HT1080 (cell line): ENCODE data around the gene SMG9. TPM values are rescaled to one million over a fixed set of nuclear protein-coding genes. Genes with fewer than 3 reads are reported as not detected.
"Not testable (repeated sequence)": the region's sequence is repeated elsewhere in the genome, so short reads cannot be mapped to it uniquely, and the experiment has no call there.

Experiments used
- DNase-seq: peaks from one replicate; pipeline ENCODE4 v3.0.0-alpha.2; 2015; ENCODE audit warnings: low read depth
- total RNA-seq: library from RNA; depleted of rRNA; stranded (reverse); fragments of >200 nt; shearing (Covaris generic); gene quantifications from 2 replicates; pipeline ENCODE4 v1.2.3, GENCODE V29; 2014; rRNA removed

The SMG9 gene
- total RNA-seq, 1 experiment from 2014 or later: 29.0 TPM

DNA sequence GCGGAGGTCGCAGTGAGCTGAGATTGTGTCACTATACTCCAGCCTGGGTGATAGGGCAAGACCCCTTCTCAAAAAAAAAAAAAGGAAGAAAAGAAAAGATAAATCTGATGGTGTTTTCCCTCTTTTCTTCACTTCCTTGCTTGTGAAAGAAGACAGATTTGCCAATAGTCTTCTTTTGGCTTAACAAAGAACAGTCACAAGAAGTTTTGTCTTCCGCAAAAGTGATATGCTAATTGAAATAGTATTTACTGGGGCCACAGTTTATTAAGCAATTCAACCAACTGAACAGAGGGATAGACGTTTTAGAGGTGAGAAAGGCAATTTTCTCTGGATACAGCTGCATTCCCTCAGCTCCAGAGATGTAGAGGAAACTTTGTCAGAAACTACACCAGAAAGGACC is 61.9 kb downstream of the SMG9 start:
- DNase-seq: no peak

DNA sequence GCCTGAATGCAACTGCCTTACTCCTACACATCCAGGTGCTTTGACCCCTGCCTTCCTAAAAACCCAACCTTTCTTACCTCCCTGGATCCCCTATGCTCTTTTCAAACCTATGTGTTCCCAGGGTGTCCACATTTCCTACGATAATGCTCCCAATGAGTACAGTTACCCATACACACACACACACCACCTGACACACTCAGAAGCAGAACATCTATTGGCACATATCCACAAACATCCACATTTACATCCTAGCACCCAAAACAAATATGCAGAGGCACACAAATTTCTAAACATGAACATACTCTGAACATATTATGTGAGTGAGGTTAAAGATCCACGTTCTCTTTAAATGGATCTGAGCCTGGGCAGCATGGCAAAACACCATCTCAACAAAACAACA is 62.4 kb downstream of the SMG9 start:
- no peak for DNase-seq

DNA sequence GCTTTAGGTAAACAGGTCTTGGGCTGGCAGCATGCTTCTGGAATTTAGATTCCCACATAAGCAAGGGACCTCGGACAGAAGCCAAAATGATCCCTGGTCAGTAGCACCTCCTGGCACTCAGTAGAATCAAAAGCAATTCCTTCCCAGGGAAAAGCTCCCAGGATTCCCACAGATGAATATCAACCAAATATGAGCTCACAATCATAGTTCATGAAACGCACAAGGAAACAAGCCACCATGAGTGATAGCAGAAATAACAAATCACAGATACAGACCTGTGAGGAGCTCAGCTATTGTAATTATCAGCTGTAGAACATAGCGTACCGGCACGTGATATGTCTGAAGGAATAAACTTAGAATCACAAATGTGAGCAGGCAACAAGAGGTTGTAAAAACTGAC is 63.0 kb downstream of the SMG9 start:
- DNase-seq: no peak

DNA sequence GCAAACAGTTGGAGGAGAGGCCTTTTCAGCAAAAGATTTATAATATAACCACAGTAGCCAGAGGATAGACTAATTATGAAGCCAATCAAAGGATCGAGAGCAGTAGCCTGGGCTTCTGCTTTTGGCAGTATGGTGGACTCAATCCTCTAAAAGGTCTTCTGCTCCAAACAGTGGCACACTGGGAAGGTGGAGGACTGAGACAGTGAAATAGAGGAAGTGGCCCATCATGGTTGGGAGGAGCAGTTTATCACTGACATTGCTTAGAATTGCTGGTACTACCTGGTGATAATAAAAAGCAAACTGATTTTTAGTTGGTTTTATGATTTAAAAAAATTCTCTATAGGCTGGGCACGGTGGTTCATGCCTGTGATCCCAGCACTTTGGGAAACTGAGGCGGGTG is 63.9 kb downstream of the SMG9 start:
- no peak for DNase-seq

DNA sequence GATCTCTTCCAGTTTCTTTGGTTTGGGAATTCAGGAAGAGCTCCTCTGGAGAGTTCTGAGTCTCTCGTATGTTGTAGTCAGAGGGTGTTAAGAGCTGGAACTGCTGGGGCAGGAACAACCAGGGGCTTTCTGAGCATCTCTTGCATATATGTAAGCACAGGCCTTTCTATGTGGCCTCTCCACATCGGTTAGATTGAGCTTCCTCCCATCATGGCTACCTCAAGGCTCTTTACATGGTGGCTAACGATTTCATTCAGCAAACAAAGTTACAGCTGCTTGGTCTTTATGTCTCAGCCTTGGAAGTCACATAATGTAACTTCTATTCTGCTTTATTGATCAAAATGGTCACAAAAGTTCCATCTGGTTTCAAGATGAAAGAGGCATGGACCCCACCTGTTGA is 64.3 kb downstream of the SMG9 start:
- no peak for DNase-seq

- DNase-seq: no peak
These were observed 66.6 kb downstream of the SMG9 start for GRCh38 chr19:43688059-43688701.

GRCh38 chr19:43687660-43687997 is 67.1 kb downstream of the SMG9 start:
- no peak for DNase-seq

DNA sequence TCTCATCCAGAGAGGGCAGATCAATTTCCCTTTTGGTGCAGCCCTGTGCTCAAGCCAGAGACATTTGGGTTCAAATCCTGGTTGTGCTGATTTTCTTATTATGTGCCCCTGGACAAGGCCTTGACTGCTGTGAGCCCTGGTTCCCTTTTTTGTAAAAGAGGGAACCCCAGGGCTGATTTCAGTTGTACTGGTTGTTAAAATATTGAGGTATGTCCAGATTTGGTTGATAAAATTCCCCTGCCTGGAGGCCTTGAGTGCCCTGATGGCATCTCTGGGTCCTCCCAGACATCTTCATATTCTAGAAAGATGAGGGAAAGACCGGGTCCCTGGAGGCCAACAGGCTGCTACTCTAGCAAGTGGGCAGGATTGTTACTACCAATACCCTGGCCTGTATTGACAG is 70.4 kb downstream of the SMG9 start:
- no peak for DNase-seq

GRCh38 chr19:43683905-43684304 is 70.9 kb downstream of the SMG9 start:
- DNase-seq: no peak

GRCh38 chr19:43682824-43683661 is 71.7 kb downstream of the SMG9 start:
- DNase-seq: no peak

- not testable (repeated sequence) for DNase-seq
These were observed 72.5 kb downstream of the SMG9 start for GRCh38 chr19:43682269-43682668.

- no peak for DNase-seq
These were observed 72.9 kb downstream of the SMG9 start for GRCh38 chr19:43681821-43682220.

GRCh38 chr19:43678512-43679261 is 76.1 kb downstream of the SMG9 start:
- DNase-seq: no peak

Other genes with a start within 250 kb of the SMG9 start
- 30.5 and 31.1 TPM in 2 replicates for gene ETHE1, start 227.8 kb downstream of the SMG9 start, total RNA-seq
- not detected in 2 replicates for gene ZNF575, start 221.8 kb downstream of the SMG9 start, total RNA-seq
- 24.3 and 32.5 TPM in 2 replicates for gene XRCC1, start 179.4 kb downstream of the SMG9 start, total RNA-seq
- 0.58 TPM in 1 of 2 replicates, not detected in the other for gene PINLYP, start 179.2 kb downstream of the SMG9 start, total RNA-seq
- 7.1 and 12.4 TPM in 2 replicates for gene IRGQ, start 158.8 kb downstream of the SMG9 start, total RNA-seq
- 19.4 and 19.9 TPM in 2 replicates for gene ZNF576, start 158.4 kb downstream of the SMG9 start, total RNA-seq
- gene SRRM5, start 142.9 kb downstream of the SMG9 start, total RNA-seq: 0.03 TPM in 1 of 2 replicates, not detected in the other
- gene ZNF428, start 135.3 kb downstream of the SMG9 start, total RNA-seq: 23.6 and 24.8 TPM in 2 replicates
- gene CADM4, start 115.1 kb downstream of the SMG9 start, total RNA-seq: 1.3 and 1.5 TPM in 2 replicates
- gene PLAUR, start 84.8 kb downstream of the SMG9 start, total RNA-seq: 217 and 240 TPM in 2 replicates
- not detected in 2 replicates for gene IRGC, start 38.9 kb downstream of the SMG9 start, total RNA-seq
- gene KCNN4, start 26.0 kb upstream of the SMG9 start, total RNA-seq: 108 and 120 TPM in 2 replicates
- gene LYPD5, start 47.5 kb upstream of the SMG9 start, total RNA-seq: 0.07 and 0.37 TPM in 2 replicates
- 4.3 and 6.0 TPM in 2 replicates for gene ZNF283, start 72.4 kb upstream of the SMG9 start, total RNA-seq
- 1.1 and 1.2 TPM in 2 replicates for gene ZNF404, start 129.0 kb upstream of the SMG9 start, total RNA-seq
- gene ZNF45, start 180.3 kb upstream of the SMG9 start, total RNA-seq: 22.8 and 25.4 TPM in 2 replicates
- gene ZNF221, start 196.3 kb upstream of the SMG9 start, total RNA-seq: 3.1 and 3.7 TPM in 2 replicates
- 4.4 and 5.3 TPM in 2 replicates for gene ZNF155, start 229.2 kb upstream of the SMG9 start, total RNA-seq
- 2.6 and 5.3 TPM in 2 replicates for gene ZNF230, start 248.0 kb upstream of the SMG9 start, total RNA-seq